GM18505 (cell line): ENCODE results near the gene SPSB1.

ENCODE experiments used
- ATAC-seq: cut with Tn5 transposase; IDR thresholded peaks from one replicate; pipeline ENCODE4 v1.9.1; 2021; ENCODE audit not compliant: unreplicated experiment
- POLR2A ChIP-seq: IDR thresholded peaks from 4 replicates; pipeline ENCODE4 v1.6.1; 2011; ENCODE audit warnings: borderline replicate concordance; ENCODE audit not compliant: insufficient read depth, insufficient read length; ENCODE audit errors: extremely low read depth

The SPSB1 gene

DNA sequence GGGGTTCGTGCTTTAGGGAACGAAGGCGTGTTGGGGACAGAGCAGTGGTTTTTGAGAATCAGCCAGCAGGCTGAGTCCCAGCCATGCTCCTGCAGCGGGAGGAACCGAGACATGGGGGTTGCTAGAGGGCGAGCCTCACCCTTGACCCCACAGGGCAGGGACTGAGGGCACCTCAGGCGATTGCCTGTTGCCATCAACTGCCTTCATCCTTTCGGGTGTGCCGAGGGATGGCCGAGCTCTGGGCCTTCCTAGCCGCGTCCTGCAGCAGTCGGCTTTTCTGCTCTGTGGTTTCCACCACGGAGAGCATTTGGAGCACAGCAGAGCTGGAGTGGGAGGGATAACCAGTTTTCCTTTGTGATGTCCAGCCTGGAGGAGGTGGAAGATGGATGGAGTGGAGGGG, 13.3 kb downstream of the SPSB1 start:
- no peak for ATAC-seq
- TF ChIP-seq POLR2A, result no peak

DNA sequence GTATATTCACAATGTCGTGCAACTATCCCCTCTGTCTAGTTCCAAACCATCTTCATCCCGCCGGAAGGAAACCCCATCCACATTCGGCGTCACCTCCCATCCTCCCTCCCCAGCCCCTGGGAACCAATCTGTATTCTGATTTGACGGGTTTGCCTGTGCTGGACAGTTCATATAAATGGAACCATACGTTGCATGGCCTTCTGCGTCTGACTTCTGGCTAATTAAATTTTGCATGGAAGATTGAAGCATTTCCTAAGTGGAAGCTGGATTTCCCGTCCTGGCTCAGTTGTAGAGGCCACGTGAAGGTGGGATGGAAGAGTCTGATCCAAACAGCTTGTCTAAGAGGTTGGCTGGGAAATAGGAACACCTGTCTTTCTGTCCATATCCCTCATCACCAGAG, 14.6 kb downstream of the SPSB1 start:
- no peak for TF ChIP-seq POLR2A
- ATAC-seq, result no peak

DNA sequence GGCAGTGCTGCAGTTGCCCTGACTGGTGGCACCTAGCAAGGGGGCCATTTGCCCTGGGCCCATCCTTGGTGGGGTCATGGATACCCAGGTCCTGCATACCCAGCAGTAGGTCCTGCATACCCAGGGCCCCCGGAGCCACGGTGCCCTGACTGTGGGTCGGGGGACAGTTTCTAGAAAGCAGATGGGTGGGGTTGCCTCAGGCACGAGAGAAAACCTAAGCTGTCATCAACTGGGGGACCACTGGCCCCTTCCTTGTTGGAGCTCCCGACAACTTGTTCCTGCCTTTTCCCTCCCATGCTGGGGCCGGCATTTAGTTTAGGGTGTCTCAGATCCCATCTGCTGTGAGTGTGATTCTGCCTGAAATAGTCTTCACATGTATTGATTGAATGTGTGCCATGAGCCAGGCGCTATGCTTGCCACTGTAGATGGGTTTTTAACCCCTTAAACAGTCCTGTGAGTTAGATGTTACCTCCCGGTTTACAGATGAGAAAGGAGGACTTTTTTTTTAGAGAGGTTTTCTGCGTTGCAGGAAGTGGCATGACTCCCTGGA, 15.6 kb downstream of the SPSB1 start:
- no peak for ATAC-seq
- no peak for TF ChIP-seq POLR2A

GRCh38 chr1:9309080-9309479, 16.4 kb downstream of the SPSB1 start:
- ATAC-seq, result no peak
- TF ChIP-seq POLR2A, result no peak

GRCh38 chr1:9309991-9310390, 17.3 kb downstream of the SPSB1 start:
- no peak for ATAC-seq
- no peak for TF ChIP-seq POLR2A

- no peak for ATAC-seq
- TF ChIP-seq POLR2A, result no peak
Observed at GRCh38 chr1:9311029-9311428, 18.3 kb downstream of the SPSB1 start.

- ATAC-seq, result no peak
Observed at GRCh38 chr1:9311479-9311878, 18.8 kb downstream of the SPSB1 start.

DNA sequence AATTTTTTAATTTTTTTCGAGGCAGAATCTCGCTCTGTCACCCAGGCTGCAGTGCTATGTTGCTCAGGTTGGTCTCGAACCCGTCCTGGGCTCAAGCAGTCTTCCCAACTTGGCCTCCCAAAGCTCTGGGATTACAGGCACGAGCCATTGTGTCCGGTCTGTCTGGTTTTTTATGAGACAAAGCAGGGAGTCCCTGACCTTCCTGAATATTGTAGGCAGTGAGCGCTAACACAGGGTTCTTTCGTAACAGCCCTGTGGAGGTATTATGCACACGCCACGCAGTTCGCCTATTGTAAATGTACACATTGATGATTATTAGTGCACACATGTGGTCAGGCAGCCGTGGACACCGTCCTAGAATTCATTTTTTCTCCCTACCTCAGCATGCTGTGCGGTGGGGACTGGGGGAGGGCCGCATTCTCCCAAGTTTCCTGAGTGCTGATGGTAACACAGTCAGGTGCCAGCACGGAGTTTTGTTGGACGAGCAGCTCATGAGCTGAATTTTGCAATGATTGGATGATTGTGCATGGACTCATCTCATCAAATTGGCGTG, 19.6 kb downstream of the SPSB1 start:
- no peak for ATAC-seq
- no peak for TF ChIP-seq POLR2A

More at GRCh38 chr1:9311479-9311878, 18.8 kb downstream of the SPSB1 start:
- no peak for TF ChIP-seq POLR2A

- TF ChIP-seq POLR2A, result no peak
- no peak for ATAC-seq
Observed at GRCh38 chr1:9313576-9313975, 20.9 kb downstream of the SPSB1 start.

GRCh38 chr1:9314111-9314510, 21.4 kb downstream of the SPSB1 start:
- no peak for TF ChIP-seq POLR2A
- ATAC-seq, result no peak

- TF ChIP-seq POLR2A, result no peak
- ATAC-seq, result no peak
Observed at GRCh38 chr1:9314711-9315379, 22.2 kb downstream of the SPSB1 start.

DNA sequence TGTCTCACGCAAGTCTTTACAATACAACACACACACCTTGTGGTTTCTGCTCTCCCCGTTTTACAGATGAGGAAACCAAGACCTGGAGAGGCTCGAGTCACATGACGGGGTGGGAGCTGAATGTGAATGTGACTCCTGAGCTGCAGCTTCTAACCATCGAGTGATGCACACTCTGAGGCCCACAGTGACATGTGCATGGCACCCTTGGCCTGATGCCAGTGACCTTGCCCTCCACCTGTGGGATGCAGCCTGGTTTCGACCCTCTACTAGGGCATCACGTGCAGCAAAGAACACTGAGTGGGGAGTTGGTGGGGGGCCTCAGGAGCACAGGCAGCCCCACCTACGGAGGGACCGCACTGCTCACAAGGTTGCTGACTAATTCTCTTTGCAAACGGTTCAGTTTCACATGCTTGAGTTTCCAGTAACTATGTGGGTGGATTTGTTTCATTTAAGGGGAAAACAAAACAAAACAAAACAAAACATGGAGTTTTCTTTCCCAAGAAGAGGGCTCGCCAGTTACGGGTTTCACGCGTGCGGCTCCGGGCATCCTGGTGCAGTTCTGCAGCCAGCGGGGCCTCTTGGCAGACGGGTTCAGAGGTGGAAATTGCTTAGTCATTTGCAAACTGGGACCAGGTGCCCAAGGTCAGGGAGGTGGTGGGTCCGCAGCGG, 22.9 kb downstream of the SPSB1 start:
- no peak for TF ChIP-seq POLR2A
- no peak for ATAC-seq

- no peak for ATAC-seq
- no peak for TF ChIP-seq POLR2A
Observed at GRCh38 chr1:9316080-9316444, 23.4 kb downstream of the SPSB1 start.

- no peak for TF ChIP-seq POLR2A
- ATAC-seq, result no peak
Observed at GRCh38 chr1:9316512-9316911, 23.8 kb downstream of the SPSB1 start.
